ENCODE data around the gene GPC6.

- no peak for TF ChIP-seq CTCF (conservative IDR thresholded peaks at IDR 0.05)
- no peak for TF ChIP-seq EZH2 (IDR thresholded peaks at IDR 0.05; ENCODE audit: low read depth)
Observed at GRCh38 chr13:93903909-93904308, 677.3 kb downstream of the GPC6 start.
